ENCODE results near the gene ZFX. TPM values are rescaled to one million over a fixed set of nuclear protein-coding genes. Genes with fewer than 3 reads are reported as not detected.

ZFX gene
- total RNA-seq, 1 donor from 2014 or later = 67.0 TPM

DNA sequence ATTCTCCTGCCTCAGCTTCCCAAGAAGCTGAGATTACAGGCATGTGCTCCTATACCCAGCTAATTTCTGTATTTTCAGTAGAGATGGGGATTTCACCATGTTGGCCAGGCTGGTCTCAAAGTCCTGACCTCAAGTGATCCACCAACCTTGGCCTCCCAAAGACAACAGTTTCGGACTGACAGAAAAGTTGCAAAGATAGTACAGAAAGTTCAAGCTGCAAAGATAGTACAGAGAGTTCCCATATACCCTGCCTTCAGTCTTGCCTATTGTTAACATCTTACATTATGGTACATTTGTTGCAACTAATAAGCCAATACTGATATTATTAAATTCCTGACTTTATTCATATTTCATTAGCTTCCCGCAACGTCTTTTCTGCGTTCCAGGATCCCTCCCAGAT, 98.5 kb downstream of the ZFX start:
- H3K27ac Mint-ChIP-seq = no peak overlapping the region
- POLR2A ChIA-PET = no interaction called here
- no peak for TF ChIP-seq CTCF (IDR thresholded peaks at IDR 0.05)
- no peak overlapping the region for H3K4me3 Mint-ChIP-seq
- H3K36me3 Mint-ChIP-seq (ENCODE audit: low read depth) = no peaks in the 10 kb centered on the region
- no peaks in the 10 kb centered on the region for H3K27me3 Mint-ChIP-seq
- H3K9me3 Mint-ChIP-seq = no peaks in the 10 kb centered on the region
- CTCF ChIA-PET = no interaction called here
- ATAC-seq (ENCODE audit: low read depth) = no peak
- intact Hi-C loops (cut with micrococcal nuclease) = loop anchor here (10.0 kb wide), 1 partner anchor 553 kb away; no protein-coding TSS in a partner anchor
- DNase-seq = no peak
- H3K4me1 Mint-ChIP-seq = peaks cover 7% of the 10 kb centered on the region

DNA sequence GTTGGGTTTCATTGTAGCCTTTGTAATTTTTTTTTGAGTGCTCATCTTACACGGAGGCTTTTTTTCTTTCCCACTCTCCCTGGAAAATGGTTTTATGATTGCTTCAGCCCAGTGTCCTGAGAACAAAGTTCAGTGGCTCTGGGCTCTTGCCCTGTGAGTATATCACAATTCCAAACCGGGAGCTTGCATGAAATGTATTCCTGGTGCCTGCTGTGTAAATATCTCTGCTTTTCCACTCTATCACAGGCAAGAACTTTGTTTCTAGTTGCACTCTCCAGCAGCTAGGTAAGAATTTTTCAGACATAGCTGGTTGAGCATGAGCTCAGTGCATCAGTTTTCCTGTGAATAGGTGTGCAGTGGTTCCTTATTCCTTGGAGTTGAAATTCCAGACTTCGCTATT, 103.5 kb downstream of the ZFX start:
- ChIA-PET POLR2A (no interaction called here), CTCF (no interaction called here)
- H3K36me3 Mint-ChIP-seq (ENCODE audit: low read depth) = no peaks in the 10 kb centered on the region
- no peak for DNase-seq
- no peaks in the 10 kb centered on the region for H3K4me1 Mint-ChIP-seq
- no peak overlapping the region for H3K27ac Mint-ChIP-seq
- no peak overlapping the region for H3K4me3 Mint-ChIP-seq
- no peaks in the 10 kb centered on the region for H3K27me3 Mint-ChIP-seq
- no peak for TF ChIP-seq CTCF (IDR thresholded peaks at IDR 0.05)
- ATAC-seq (ENCODE audit: low read depth) = no peak
- H3K9me3 Mint-ChIP-seq = no peaks in the 10 kb centered on the region
- intact Hi-C loops (cut with micrococcal nuclease) = no loop called here

- DNase-seq (no peak), ATAC-seq (ENCODE audit: low read depth) (no peak)
- Mint-ChIP-seq H3K9me3 (no peaks in the 10 kb centered on the region), H3K27ac (no peak overlapping the region), H3K27me3 (no peaks in the 10 kb centered on the region), H3K36me3 (ENCODE audit: low read depth) (no peaks in the 10 kb centered on the region), H3K4me1 (no peaks in the 10 kb centered on the region), H3K4me3 (no peak overlapping the region)
- TF ChIP-seq CTCF (IDR thresholded peaks at IDR 0.05) = no peak
- intact Hi-C loops (cut with micrococcal nuclease) = no loop called here
- CTCF ChIA-PET = no interaction called here
- POLR2A ChIA-PET = interaction anchor here (0.6 kb wide), 1 partner anchor 211 kb away, joined by 3 read pairs; the partner anchor contains the start of gene PDK3
These were observed 103.9 kb downstream of the ZFX start for GRCh38 chrX:24253469-24253868.

- POLR2A ChIA-PET = no interaction called here
- no peak for DNase-seq
- no peaks in the 10 kb centered on the region for H3K27me3 Mint-ChIP-seq
- peaks cover 8% of the 10 kb centered on the region for H3K4me1 Mint-ChIP-seq
- no peak overlapping the region for H3K27ac Mint-ChIP-seq
- TF ChIP-seq CTCF (IDR thresholded peaks at IDR 0.05) = no peak
- H3K36me3 Mint-ChIP-seq (ENCODE audit: low read depth) = no peaks in the 10 kb centered on the region
- no peak for ATAC-seq (ENCODE audit: low read depth)
- CTCF ChIA-PET = no interaction called here
- H3K4me3 Mint-ChIP-seq = no peak overlapping the region
- intact Hi-C loops (cut with micrococcal nuclease) = loop anchor here (5.0 kb wide), 1 partner anchor 115 kb away; no protein-coding TSS in a partner anchor
- H3K9me3 Mint-ChIP-seq = no peaks in the 10 kb centered on the region
These were observed 107.5 kb downstream of the ZFX start for GRCh38 chrX:24257011-24257410.

DNA sequence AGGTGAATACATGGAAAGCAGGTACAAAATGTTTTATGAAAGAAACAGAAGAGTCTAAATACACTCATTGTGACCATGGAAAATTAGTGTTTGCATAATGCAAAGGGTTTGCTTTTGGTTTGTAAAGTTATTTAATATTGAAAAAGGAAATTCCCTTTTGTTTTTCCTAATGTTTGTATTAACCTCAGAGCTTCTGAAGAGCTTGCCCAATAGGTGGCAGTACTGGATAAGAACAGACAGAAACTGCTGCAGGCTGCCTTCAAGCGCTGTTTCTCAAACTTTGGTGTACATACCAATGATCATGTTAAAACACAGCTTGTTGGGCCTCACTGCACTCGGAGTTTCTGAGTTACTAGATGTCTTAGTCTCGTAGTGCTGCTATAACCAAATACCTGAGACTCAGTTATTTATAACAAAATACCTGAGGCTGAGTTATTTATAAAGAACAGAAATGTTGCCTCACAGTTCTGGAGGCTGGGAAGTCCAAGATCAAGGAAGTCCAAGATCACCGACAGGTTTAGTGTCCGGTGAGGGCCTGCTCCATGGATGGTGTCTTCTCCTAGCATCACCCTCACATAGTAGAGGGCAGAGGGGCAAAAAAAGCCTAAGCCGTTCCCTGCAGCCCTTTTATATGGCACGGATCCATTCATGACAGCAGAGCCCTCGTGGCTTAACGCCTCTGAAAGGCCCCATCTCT, 110.2 kb downstream of the ZFX start:
- DNase-seq (no peak), ATAC-seq (ENCODE audit: low read depth) (no peak)
- intact Hi-C loops (cut with micrococcal nuclease) = loop anchor here (1.0 to 5.0 kb wide), 2 partner anchors 113 to 240 kb away; no protein-coding TSS in a partner anchor
- CTCF ChIA-PET = interaction anchor here (0.7 to 1.6 kb wide), 3 partner anchors 9 to 239 kb away, joined by 3 to 5 read pairs (median 4); no protein-coding TSS in a partner anchor
- TF ChIP-seq CTCF (IDR thresholded peaks at IDR 0.05) = no peak
- H3K4me3 Mint-ChIP-seq = no peak overlapping the region
- no peaks in the 10 kb centered on the region for H3K9me3 Mint-ChIP-seq
- H3K27ac Mint-ChIP-seq = no peak overlapping the region
- no peaks in the 10 kb centered on the region for H3K36me3 Mint-ChIP-seq (ENCODE audit: low read depth)
- H3K27me3 Mint-ChIP-seq = no peaks in the 10 kb centered on the region
- POLR2A ChIA-PET = no interaction called here
- peaks cover 8% of the 10 kb centered on the region for H3K4me1 Mint-ChIP-seq
